DND-41 (cell line): ENCODE measurements around the gene LRRC61.
"Not testable (repeated sequence)": the region's sequence is repeated elsewhere in the genome, so short reads cannot be mapped to it uniquely, and the experiment has no call there.

Source experiments
- ATAC-seq: fragments of 200-7000 bp; cut with Tn5 transposase; 3 replicates; pipeline ENCODE4 v1.9.1; 2021; ENCODE audit warnings: low read depth; ENCODE audit not compliant: insufficient read depth
- DNase-seq: peaks from one replicate; pipeline ENCODE4 v3.0.0-alpha.2; 2020
- H2AFZ ChIP-seq: 2 replicates; pipeline ENCODE4 v1.6.0; 2012; ENCODE audit warnings: low read depth, low read length
- H3K27ac ChIP-seq: 2 replicates; pipeline ENCODE4 v1.5.1; 2012; ENCODE audit warnings: low read length, inconsistent platforms
- H3K27me3 ChIP-seq: fragments of 200-600 bp; sonication (generic); 2 replicates; pipeline ENCODE4 v1.6.0; 2012; ENCODE audit warnings: low read length, mild to moderate bottlenecking, inconsistent platforms; ENCODE audit not compliant: insufficient read depth, poor library complexity
- H3K36me3 ChIP-seq: 2 replicates; pipeline ENCODE4 v1.5.1; 2012; ENCODE audit warnings: low read length, inconsistent platforms; ENCODE audit not compliant: insufficient read depth
- H3K4me1 ChIP-seq: 2 replicates; pipeline ENCODE4 v1.5.1; 2012; ENCODE audit warnings: mild to moderate bottlenecking, low read length; ENCODE audit not compliant: insufficient read depth
- H3K4me2 ChIP-seq: 2 replicates; pipeline ENCODE4 v1.6.0; 2012; ENCODE audit warnings: mild to moderate bottlenecking, moderate library complexity, low read length, inconsistent platforms; ENCODE audit not compliant: insufficient read depth
- H3K4me3 ChIP-seq, 2 experiments: fragments of 200-600 bp in 1 of 2; shearing (Covaris generic) in 1 of 2; 2 replicates each; pipeline ENCODE4 v1.5.1; 2012 to 2016; ENCODE audit warnings: inconsistent platforms in 2 of 2, low read length in 2 of 2, mild to moderate bottlenecking in 2 of 2, low read depth in 1 of 2, moderate library complexity in 1 of 2
- H3K79me2 ChIP-seq: 2 replicates; pipeline ENCODE4 v1.6.0; 2012; ENCODE audit warnings: low read length, inconsistent platforms; ENCODE audit not compliant: insufficient read depth
- H3K9ac ChIP-seq: 2 replicates; pipeline ENCODE4 v1.6.0; 2012; ENCODE audit warnings: low read depth, mild to moderate bottlenecking, inconsistent platforms, low read length, moderate library complexity
- H3K9me3 ChIP-seq: 2 replicates; pipeline ENCODE4 v1.5.1; 2012; ENCODE audit warnings: low read length, moderate library complexity, mild to moderate bottlenecking, inconsistent platforms; ENCODE audit not compliant: insufficient read depth, severe bottlenecking
- H4K20me1 ChIP-seq: 2 replicates; pipeline ENCODE4 v1.6.0; 2012; ENCODE audit warnings: low read length; ENCODE audit not compliant: insufficient read depth
- EZH2 ChIP-seq: IDR thresholded peaks from 3 replicates; pipeline ENCODE4 v1.6.1; 2012; ENCODE audit warnings: borderline replicate concordance, low read depth, mild to moderate bottlenecking, moderate library complexity, low read length, inconsistent platforms; ENCODE audit not compliant: severe bottlenecking
- TF ChIP-seq, protein P1 (sequence below): IDR thresholded peaks from 2 replicates; pipeline ENCODE4 v1.5.1; 2012; ENCODE audit warnings: borderline replicate concordance, low read length, moderate library complexity, mild to moderate bottlenecking; ENCODE audit not compliant: poor library complexity, severe bottlenecking; ENCODE audit errors: extremely low read depth

The LRRC61 gene

DNA sequence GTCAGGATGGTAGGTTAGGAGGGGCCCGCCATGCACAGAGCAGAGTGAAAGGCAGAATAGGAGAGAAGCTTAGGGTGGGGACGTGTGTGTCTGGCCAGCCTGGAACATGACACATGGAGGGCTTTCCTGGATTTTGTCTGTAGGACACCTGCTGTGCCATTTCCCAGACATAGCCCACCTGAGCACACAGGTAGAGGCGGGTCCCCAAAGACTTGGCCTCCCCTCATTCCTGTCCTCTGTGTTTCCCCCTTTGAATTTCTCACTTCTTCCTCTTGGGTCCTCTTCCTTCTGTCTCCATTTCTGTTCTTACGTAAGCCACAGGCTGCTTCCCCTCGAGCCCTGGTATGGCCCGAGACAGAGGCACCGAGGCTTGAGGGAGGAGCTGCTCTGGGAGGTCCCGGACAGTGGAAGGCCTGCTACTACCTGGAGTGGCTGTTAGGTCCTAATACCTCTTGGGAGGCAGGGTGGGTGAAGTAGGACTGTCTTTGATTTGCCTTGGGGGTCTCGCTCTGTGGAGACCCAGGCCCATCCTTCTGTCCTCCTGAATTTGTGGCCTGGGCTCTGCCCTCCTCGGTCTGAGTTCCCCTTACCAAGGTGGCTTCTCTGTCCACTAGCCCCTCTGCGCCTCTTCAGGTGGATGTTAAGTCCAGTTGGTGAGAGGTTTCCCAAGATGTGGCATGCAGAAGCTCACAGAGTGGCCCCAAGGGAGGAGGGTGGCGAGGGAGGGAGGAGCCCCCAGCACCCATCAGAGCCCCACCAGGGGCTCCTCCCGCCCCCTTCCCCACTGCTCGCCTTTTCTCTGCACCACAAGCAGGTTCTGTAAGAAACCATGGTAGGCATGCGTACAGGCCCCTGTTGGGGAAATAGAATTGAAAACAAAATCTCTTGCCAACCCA lies 61.5 kb downstream of the LRRC61 start:
- TF ChIP-seq, protein P1, sequence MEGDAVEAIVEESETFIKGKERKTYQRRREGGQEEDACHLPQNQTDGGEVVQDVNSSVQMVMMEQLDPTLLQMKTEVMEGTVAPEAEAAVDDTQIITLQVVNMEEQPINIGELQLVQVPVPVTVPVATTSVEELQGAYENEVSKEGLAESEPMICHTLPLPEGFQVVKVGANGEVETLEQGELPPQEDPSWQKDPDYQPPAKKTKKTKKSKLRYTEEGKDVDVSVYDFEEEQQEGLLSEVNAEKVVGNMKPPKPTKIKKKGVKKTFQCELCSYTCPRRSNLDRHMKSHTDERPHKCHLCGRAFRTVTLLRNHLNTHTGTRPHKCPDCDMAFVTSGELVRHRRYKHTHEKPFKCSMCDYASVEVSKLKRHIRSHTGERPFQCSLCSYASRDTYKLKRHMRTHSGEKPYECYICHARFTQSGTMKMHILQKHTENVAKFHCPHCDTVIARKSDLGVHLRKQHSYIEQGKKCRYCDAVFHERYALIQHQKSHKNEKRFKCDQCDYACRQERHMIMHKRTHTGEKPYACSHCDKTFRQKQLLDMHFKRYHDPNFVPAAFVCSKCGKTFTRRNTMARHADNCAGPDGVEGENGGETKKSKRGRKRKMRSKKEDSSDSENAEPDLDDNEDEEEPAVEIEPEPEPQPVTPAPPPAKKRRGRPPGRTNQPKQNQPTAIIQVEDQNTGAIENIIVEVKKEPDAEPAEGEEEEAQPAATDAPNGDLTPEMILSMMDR, result no peak
- TF ChIP-seq EZH2, result no peak
- Histone ChIP-seq H3K4me2 (no peak overlapping the region), H3K27ac (no peak overlapping the region), H3K9ac (no peak overlapping the region), H4K20me1 (peaks cover 19% of the 10 kb centered on the region), H3K4me1 (peaks cover 29% of the 10 kb centered on the region), H2AFZ (no peak overlapping the region), H3K36me3 (peaks cover 47% of the 10 kb centered on the region), H3K9me3 (no peaks in the 10 kb centered on the region), H3K79me2 (peaks cover 75% of the 10 kb centered on the region), H3K27me3 (no peaks in the 10 kb centered on the region), H3K4me3 (no peak overlapping the region)
- ATAC-seq, result no peak
- no peak for DNase-seq

DNA sequence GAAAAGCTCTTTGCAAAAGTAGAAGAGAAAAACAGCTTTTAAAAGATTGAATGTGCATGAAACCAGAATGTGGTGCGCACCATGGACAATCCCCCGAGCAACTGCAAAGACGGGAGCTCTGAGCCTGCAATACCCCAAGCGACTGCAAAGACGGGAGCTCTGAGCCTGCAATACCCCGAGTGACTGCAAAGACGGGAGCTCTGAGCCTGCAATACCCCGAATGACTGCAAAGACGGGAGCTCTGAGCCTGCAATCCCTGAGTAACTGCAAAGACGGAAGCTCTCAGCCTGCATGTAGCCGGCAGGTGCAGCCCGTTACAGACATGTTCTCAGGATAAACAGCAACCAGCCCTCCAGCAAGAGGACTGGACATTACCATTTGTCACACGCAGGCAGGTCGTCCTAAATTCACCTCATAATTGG lies 62.2 kb downstream of the LRRC61 start:
- Histone ChIP-seq H3K79me2 (peaks cover 69% of the 10 kb centered on the region), H3K36me3 (peaks cover 51% of the 10 kb centered on the region), H3K4me2 (no peak overlapping the region), H3K27ac (no peak overlapping the region), H3K9ac (no peak overlapping the region), H2AFZ (no peak overlapping the region), H3K4me1 (peaks cover 22% of the 10 kb centered on the region), H3K27me3 (no peaks in the 10 kb centered on the region), H3K4me3 (no peak overlapping the region), H4K20me1 (peaks cover 18% of the 10 kb centered on the region), H3K9me3 (no peaks in the 10 kb centered on the region)
- DNase-seq (no peak), ATAC-seq (no peak)
- TF ChIP-seq EZH2, result no peak
- TF ChIP-seq, protein P1, result no peak

DNA sequence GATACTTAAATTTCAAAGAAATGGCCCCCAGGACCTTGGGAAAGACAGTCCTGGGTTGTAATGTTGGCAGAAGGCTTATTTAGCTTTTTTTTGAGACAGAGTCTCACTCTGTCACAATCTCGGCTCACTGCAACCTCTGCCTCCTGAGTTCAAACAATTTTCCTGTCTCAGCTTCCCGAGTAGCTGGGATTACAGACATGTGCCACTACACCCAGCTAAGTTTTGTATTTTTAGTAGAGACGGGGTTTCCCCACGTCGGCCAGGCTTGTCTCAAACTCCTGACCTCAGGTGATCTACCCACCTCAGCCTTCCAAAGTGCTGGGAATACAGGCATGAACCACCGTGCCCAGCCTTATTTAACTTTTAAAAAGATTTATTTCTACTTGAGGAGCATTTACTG lies 62.7 kb downstream of the LRRC61 start:
- H2AFZ ChIP-seq, H3K9ac ChIP-seq, ATAC-seq, H3K27ac ChIP-seq, H3K4me3 ChIP-seq, H3K9me3 ChIP-seq, H3K27me3 ChIP-seq, DNase-seq, H3K4me2 ChIP-seq: not testable (repeated sequence)
- Histone ChIP-seq H3K79me2 (peaks cover 63% of the 10 kb centered on the region), H3K4me1 (peaks cover 17% of the 10 kb centered on the region), H3K36me3 (peaks cover 55% of the 10 kb centered on the region), H4K20me1 (peaks cover 16% of the 10 kb centered on the region)
